HG02798 (cell line): ENCODE results near the gene SYNC.
A peak's percentile ranks its signal among the peaks of the same experiment; 100 is the strongest.
"Not testable (repeated sequence)": the region's sequence is repeated elsewhere in the genome, so short reads cannot be mapped to it uniquely, and the experiment has no call there.

Experiments
- ATAC-seq: cut with Tn5 transposase; IDR thresholded peaks from one replicate; pipeline ENCODE4 v1.9.1; 2021; ENCODE audit warnings: mild to moderate bottlenecking; ENCODE audit not compliant: unreplicated experiment, poor library complexity

Gene SYNC

GRCh38 chr1:32725615-32725982 is 23.0 kb upstream of the SYNC start:
- ATAC-seq = no peak

DNA sequence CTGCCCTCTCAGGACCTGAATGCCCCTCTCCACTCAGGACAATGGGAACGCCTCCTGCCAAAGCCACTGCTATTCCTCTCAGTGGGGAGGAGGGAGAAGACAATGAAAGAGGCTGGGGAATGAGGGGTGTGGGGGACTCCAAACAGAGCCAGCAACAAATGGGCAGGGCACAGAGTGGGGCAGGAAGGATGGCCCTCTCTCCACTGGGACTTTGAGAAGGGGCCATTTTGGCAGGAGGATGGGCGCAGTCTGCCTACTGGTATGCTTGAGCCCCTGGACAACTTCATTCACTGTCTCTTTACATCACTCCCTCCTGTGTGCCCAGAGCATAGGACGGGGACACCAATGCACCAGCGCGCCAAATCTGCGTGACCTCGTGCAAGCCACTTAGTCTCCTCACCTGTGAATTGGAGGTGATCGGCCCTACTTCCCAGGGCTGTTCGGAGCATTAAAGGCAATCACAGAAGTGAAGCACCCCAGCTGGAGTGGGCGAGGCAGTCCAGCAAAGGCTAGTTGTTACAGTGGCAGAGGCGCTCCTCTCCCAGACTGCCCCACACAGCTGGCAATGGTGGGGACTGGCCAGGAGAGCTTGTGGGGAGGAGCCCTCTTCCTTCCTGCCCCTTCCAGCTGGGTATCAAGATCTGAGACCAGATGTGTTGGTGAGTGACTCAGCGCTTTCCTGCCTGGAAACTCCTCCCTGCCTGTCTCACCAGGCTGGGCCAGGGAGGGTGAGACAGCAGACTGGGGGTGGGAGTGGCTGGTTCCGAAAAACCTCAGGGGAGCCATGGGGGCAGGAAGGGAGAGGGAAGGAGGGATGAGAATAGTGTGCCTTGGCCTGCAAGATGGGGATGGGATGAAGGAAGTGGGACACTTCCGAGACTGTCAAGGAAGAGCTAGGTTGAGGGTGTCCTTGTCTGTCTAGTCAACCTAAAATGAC is 22.4 kb upstream of the SYNC start:
- ATAC-seq = no peak

GRCh38 chr1:32719681-32720275 is 17.2 kb upstream of the SYNC start:
- no peak for ATAC-seq

GRCh38 chr1:32718527-32718926 is 16.0 kb upstream of the SYNC start:
- no peak for ATAC-seq

- no peak for ATAC-seq
Observed at GRCh38 chr1:32718036-32718435, 15.5 kb upstream of the SYNC start.

DNA sequence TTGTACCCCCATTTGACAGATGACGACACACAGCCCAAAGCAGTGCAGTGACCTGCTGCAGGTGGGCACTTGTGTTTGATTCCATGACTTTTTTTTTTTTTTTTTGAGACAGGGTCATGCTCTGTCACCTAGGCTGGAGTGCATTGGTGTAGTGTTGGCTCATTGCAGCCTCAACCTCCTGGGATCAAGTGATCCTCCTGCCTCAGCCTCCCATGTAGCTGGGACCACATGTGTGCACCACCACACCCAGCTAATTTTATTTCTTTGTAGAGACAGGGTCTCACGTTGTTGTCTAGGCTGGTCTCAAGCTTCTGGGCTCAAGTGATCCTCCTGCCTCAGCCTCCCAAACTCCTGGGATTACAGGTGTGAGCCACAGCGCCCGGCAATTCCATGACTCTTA is 14.9 kb upstream of the SYNC start:
- ATAC-seq = no peak

DNA sequence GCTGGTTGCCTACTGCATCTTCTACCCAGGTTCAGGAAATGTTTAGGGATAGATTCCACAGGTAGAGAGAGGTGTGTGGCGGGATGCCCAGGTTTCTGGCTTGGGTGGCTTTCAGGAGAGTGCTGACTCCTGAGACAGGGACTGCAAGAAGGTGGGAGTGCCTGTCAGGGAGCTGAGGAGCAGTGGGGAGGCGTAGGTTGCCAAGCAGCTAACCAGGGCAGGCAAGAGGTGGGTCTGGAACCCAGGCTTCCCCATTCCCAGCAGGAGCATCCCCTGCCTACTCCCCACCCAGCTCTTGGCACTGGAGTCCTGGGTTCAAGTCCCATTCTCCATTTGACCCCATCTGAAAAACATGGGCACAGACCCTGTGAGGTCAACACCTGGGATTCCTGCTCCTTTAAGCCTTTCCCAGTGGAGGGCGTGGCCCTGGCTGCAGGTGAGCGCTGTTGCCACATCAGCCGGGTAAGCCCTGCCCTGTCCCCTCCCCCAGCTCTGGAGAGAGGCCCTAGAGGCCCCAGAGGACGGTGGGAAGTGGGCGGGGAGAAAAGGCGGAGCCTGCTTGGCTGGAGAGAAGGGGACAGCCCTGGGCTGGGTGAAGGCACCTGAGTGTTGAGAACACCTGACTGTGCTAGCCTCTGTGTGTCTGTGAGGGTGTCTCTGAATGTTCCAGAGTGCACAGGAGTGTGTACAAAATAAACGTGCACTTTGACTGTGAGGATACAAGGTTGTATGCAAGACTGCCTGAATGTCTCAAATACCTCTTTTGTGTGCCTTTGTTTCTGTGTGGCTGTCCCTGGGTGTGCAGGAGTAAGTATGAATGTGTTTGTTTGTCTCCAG is 14.0 kb upstream of the SYNC start:
- ATAC-seq = peak; percentile 57

- no peak for ATAC-seq
Observed at GRCh38 chr1:32715901-32716311, 13.3 kb upstream of the SYNC start.

DNA sequence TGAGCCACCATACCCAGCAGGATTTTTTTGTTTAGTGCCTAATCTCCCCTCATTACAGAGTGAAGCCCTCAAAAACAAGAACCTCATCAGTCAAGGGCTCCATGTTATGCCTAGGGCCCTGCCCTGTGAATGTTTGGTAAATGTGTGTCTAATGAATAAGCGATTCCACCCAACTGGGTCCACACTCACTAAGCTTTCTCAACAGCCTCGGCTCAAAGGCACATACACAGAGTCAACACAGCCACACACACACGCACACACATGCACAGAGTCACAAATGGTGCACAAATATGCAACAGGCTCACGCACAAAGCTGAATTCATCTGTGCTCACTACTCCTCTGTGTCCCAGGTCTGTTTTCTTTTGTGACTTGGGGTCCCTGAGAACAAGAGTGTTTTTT is 11.7 kb upstream of the SYNC start:
- no peak for ATAC-seq

DNA sequence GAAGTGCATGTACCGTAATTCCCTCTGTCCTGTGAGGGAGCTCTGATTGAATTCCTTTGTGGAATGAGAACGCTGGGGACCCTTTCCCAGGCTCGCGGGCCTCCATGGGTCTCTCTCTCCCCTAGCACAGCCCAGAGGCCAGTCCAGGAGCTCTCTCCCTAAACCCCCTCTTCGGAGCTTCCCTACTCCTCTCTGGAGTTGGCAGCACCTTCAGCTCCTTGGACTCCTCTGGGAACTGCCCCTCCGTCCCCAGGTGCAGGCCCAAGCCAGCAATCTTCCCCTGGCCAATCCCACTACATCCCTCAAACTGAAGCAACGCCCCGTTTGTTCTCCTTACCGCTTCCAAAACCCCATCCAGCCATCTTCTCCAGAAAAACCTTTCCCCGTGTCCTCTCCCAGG is 10.5 kb upstream of the SYNC start:
- no peak for ATAC-seq

DNA sequence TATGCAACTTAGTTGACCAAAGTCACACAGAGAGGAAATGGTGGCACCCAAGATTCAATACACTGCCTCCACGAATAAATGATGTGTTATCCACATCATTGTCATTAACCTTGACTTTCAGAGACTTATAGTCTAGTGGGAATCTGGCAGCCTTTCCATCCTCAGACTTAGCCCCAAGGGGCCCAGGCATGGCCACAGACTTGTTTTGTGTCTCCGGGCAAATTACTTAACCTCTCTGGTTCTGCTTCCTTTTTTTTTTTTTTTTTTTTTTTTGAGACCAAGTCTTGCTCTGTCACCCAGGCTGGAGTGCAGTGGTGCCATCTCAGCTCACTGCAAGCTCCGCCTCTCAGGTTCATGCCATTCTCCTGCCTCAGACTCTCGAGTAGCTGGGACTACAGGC is 8.7 kb upstream of the SYNC start:
- ATAC-seq = not testable (repeated sequence)

DNA sequence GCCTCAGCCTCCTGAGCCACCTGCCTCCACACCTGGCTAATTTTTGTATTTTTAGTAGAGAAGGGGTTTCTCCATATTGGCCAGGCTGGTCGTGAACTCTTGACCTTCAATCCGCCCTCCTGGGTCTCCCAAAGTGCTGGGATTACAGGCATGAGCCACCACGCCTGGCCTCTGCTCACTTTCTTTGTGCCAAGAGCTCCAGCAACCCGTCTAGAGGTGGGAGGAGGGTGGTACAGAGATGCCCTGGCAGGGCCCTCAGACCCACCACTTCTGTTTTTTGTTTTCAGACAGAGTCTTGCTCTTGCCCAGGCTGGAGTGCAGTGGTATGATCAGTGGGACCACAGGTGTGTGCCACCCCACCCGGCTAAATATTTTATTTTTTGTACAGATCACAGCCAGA is 6.9 kb upstream of the SYNC start:
- ATAC-seq = no peak

GRCh38 chr1:32709075-32709474 is 6.5 kb upstream of the SYNC start:
- ATAC-seq = no peak

DNA sequence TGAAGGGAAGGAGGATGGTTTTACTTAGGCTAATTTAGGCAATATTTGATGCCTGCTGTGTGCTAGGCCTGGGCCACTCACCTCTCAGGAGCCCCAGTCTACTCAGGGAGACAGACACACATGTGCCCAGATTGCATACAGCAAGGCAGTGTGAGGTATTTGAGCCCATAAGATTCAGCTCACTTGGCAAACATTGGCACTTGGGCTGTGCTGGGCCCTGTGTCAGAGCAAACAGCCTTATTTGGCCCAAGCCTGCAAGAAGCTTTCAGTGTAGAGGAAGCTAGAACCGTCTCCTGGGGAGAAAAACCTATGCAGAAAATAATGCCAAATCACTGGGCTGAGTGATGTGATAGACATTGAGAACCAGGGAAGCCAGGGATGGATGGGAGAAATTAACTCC is 3.9 kb upstream of the SYNC start:
- ATAC-seq = no peak

- no peak for ATAC-seq
Observed at GRCh38 chr1:32705516-32705915, 2.9 kb upstream of the SYNC start.

- no peak for ATAC-seq
Observed at GRCh38 chr1:32703479-32704291, 1.1 kb upstream of the SYNC start.

DNA sequence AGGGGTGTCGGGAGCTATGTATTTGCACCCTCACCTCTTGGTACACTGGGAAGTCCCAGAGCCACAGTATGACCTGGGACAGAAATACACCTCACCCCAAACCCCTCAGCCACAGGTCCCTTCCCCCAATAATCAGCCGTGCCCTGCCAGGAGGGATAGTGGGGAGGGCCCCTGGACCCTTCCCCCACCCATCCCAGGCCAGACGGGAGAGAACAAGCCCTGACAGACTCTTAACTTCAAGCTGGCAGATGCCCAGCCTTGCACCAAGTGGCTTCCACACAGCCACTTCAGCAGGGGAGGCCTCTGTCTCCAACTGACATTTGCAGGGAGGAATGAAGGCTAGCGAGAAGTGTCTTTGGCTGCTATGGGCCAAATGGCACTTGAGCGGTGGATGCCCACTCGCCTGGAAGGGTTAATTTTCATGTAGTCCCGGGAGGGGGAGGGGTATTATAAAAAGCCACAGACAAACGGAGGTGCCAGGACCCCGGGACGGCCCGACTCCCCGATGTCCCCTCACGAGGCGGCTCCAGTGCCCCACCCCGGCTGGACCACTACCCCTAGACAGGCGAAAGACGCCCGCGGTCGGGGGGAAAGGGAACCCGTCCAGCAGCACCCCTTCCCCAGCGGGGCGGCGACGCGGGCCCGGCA is 495 bp downstream of the SYNC start:
- ATAC-seq = no peak

DNA sequence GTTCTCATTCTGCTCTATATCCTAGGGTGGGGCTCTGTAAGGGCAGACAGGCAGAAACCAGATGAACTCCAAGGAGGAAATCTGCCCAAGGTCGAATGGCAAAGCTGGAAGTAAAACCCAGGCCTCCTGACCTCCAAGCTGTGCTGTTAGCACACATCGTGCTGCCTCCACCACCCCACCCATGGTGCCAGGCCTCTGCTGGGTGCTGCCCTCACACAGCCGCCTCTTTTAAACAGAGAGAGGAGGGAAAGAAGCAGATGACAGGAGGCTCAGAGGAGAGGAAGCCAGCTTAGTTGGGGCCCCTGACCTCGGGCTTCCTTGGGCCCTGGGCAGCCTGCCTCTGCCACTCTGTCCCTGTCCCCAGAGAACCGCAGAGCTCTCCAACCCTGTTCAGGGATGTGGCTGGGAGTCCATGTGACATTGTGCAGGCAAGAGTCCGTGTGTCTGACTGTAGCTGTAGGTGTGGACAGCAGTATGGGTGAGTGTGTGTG is 1.1 kb downstream of the SYNC start:
- ATAC-seq = no peak

DNA sequence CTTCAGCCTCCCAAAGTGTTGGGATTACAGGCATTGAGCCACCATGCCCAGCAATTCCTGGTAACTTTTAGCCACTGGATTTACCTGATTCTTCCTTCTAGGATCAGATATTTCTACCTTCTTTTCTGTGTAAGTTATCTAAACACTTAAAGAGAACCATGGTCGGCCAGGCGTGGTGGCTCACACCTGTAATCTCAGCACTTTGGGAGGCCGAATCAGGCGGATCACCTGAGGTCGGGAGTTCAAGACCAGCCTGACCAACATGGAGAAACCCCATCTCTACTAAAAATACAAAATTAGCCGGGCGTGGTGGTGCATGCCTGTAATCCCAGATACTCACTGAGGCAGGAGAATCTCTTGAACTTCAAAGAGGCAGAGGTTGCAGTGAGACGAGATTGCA is 5.6 kb downstream of the SYNC start:
- not testable (repeated sequence) for ATAC-seq

- ATAC-seq = no peak
Observed at GRCh38 chr1:32696041-32696440, 6.5 kb downstream of the SYNC start.
